GM12801 (cell line): ENCODE measurements around the gene SMURF1.

Source experiments
- TF ChIP-seq, protein P1 (sequence below): IDR thresholded peaks from one replicate; pipeline ENCODE4 v1.5.1; 2011; ENCODE audit warnings: control low read depth; ENCODE audit not compliant: insufficient read length; ENCODE audit errors: extremely low read depth

The SMURF1 gene

DNA sequence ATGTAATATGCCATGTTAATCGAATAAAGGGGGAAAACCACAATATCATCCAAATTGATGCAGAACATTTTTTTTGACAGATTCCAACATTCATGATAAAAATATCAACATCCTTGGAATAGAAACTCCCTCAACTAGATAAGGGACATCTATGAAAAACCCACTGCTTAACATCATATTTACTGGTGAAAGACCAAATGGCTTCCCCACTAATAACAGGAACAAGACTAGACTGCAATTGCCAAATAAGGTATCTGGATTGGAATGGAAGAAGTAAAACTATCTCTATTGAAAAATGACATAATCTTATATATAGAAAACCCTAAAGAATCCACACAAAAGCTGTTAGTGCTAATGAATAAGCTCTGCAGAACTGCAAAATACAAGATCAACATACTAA is 27.8 kb downstream of the SMURF1 start:
- TF ChIP-seq, protein P1, sequence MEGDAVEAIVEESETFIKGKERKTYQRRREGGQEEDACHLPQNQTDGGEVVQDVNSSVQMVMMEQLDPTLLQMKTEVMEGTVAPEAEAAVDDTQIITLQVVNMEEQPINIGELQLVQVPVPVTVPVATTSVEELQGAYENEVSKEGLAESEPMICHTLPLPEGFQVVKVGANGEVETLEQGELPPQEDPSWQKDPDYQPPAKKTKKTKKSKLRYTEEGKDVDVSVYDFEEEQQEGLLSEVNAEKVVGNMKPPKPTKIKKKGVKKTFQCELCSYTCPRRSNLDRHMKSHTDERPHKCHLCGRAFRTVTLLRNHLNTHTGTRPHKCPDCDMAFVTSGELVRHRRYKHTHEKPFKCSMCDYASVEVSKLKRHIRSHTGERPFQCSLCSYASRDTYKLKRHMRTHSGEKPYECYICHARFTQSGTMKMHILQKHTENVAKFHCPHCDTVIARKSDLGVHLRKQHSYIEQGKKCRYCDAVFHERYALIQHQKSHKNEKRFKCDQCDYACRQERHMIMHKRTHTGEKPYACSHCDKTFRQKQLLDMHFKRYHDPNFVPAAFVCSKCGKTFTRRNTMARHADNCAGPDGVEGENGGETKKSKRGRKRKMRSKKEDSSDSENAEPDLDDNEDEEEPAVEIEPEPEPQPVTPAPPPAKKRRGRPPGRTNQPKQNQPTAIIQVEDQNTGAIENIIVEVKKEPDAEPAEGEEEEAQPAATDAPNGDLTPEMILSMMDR: no peak

DNA sequence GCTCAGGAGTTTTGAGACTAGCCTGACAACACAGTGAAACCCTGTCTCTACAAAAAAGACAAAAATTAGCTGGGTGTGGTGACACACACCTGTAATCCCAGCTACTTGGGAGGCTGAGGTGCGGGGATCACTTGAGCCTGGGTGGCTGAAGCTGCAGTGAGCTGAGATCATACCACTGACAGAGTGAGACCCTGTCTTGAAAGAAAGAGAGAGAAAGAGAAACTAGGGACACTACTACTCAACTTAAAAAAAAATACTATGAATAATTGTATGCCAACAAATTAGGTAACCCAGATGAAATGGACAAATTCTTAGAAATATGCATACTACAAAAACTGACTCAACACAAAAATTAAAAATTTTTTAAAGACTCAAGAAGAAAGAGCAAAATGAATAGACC is 28.5 kb downstream of the SMURF1 start:
- TF ChIP-seq, protein P1: no peak

DNA sequence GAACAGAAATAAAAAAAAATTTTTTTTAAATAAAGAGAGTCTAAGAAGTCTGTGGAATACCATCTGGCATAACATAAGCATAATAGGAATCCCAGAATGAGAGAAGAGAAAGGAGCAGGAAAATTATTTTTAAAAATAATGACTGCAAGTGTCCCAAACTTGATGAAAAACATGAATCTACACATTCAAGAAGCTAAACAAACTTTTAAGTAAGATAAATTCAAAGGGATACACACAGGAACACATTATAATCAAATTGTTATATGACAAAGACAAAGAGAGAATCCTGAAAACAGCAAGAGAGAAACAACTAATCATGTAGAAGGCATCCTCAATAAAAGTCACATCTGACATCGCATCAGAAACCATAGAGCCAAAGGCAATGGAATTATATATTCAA is 30.9 kb downstream of the SMURF1 start:
- TF ChIP-seq, protein P1: no peak

DNA sequence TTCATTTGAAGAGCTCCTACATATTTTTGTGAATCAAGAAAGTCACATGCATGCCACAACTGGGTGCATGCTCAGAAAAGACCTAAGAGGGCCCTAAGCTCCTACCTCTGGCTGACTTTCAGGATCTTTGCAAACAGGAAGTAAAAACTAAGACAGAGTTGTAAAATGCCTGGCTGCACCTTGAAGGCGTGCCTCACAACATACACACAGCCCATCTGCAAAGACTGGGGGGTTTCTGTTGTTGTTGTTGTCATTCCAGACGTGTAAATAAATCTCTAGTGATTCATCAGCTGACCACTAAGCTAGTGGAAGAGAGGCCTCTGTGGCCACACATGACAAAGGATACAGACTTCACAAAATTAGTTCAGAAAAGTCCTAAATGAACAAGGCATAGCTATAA is 31.8 kb downstream of the SMURF1 start:
- TF ChIP-seq, protein P1: no peak

DNA sequence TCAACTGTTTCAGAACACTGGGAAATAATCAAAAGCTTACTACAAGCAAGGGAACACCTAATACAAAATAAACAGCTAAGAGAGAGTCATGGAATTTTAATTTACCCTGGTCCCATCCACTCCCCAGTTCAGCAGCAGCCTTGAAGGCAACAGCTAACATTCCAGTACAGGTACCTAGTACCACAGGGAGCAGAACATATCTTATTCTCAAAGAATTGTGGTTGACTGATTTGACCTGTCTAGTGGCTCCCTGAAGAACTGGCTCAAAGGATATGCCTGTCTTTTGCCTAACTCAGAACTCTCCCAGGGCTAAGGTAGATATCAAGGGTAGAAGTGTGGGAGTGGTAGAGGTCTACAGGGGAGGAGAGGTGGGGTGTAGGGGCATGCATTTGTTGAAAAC is 32.3 kb downstream of the SMURF1 start:
- TF ChIP-seq, protein P1: no peak

DNA sequence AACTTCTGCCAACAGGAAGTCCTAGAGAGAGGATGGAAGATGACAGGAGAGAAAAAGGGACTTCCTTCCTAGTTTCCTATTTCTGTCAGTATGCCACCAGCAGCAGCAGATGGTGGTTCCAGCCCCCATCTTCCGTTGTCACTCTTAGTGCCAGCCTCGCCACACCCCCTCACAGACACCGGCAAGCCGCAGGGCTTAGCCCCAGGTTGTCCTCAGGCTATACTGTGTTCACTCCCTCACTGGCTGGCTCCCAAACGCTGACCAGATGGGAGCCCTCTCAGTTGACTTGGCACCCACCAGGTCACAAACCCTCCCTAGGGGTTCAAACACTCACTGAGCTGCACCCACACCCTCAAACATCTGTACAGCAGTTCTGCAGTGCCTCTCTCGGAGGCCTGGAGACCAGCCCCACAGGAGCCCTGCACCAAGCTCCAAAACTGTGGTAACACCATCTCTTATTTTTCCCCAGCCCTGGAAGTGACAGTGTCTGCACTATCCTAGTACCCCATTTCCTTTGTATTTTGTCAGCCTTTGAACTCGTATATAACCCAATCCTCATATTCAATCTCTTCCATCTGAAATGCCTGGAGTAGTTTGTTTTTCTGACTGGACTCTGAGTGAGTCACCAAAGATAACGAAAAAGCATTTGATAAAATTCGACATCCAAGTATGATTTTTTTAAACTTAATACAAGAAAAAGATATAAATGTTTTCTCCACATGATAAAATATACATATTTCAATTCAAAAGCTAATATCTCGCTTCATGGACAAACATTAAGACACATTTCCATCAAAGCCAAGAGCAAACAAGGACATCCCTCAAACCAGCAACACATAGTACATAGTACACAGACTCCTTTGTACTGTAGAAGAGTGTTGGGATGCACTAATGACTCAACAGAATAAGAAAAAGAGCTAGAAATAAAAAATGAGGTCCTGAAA is 34.5 kb downstream of the SMURF1 start:
- TF ChIP-seq, protein P1: no peak

DNA sequence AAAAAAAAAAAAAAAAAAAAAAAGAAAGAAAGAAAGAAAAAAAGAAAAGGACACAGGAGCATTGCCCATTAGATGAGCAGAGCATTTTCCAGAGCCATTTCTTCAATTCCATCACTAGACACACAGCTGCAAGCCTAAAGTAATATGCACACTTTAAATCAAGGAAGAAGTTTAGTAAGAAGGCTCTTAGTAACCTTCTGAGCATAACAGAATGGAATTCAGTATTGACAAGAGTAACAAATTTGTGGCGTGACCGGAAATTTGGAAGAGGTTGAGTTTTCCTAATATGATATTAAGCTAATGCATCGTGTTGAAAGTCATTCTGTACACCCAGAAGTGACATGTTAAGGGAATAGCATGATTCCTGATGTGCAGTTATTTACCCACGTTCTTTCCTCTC is 35.3 kb downstream of the SMURF1 start:
- TF ChIP-seq, protein P1: no peak
